Measurements from ENCODE around the gene OSBPL7. TPM values are rescaled to one million over a fixed set of nuclear protein-coding genes. Genes with fewer than 3 reads are reported as not detected.

OSBPL7 gene
- total RNA-seq, 1 experiment from 2014 or later = 20.5 TPM

DNA sequence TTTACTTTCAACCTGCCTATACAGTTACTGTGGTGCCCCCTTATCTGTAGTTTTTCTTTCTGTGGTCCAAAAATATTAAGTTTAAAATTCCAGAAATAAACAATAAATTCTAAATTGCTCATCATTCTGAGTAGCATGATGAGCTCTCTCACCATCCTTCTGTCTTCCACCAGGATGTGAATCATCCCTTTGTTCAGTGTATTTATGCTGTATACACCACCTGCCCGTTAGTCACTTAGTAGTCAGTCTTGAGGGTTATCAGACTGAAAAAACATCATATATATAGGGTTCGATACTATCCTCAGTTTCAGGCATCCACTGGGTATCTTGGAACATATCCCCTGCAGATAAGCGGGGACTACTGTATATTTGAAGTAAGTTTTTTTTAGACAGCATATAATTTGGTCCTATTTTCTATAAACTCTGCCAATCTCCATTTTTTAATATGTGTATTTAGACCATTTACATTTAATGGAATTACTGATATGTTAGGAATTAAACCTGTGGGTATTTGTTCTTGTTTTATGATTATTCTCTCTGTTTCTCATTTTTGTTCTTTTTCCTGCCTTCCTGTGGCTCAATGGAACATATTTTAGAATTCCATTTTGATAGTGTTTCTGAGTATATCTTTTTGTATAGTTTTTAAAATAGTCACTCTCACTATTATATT lies 57.5 kb downstream of the OSBPL7 start:
- TF ChIP-seq EZH2phosphoT487 (IDR thresholded peaks at IDR 0.05; ENCODE audit: borderline replicate concordance) (no peak), CEBPB (IDR thresholded peaks at IDR 0.05; ENCODE audit: low read depth) (no peak), POLR2A (IDR thresholded peaks at IDR 0.05; ENCODE audit: borderline replicate concordance, extremely low read depth, insufficient read depth, insufficient read length) (no peak), SRF (IDR thresholded peaks at IDR 0.05; ENCODE audit: low read depth) (no peak), SP1 (IDR thresholded peaks at IDR 0.05; ENCODE audit: low read depth) (no peak), YY1 (IDR thresholded peaks at IDR 0.05; ENCODE audit: extremely low read depth, insufficient replicate concordance, low read depth, low read length) (no peak), EGR1 (IDR thresholded peaks at IDR 0.05; ENCODE audit: low read depth) (no peak), CBX3 (IDR thresholded peaks at IDR 0.05; ENCODE audit: low read depth) (no peak)
- TF ChIP-seq, protein P1, sequence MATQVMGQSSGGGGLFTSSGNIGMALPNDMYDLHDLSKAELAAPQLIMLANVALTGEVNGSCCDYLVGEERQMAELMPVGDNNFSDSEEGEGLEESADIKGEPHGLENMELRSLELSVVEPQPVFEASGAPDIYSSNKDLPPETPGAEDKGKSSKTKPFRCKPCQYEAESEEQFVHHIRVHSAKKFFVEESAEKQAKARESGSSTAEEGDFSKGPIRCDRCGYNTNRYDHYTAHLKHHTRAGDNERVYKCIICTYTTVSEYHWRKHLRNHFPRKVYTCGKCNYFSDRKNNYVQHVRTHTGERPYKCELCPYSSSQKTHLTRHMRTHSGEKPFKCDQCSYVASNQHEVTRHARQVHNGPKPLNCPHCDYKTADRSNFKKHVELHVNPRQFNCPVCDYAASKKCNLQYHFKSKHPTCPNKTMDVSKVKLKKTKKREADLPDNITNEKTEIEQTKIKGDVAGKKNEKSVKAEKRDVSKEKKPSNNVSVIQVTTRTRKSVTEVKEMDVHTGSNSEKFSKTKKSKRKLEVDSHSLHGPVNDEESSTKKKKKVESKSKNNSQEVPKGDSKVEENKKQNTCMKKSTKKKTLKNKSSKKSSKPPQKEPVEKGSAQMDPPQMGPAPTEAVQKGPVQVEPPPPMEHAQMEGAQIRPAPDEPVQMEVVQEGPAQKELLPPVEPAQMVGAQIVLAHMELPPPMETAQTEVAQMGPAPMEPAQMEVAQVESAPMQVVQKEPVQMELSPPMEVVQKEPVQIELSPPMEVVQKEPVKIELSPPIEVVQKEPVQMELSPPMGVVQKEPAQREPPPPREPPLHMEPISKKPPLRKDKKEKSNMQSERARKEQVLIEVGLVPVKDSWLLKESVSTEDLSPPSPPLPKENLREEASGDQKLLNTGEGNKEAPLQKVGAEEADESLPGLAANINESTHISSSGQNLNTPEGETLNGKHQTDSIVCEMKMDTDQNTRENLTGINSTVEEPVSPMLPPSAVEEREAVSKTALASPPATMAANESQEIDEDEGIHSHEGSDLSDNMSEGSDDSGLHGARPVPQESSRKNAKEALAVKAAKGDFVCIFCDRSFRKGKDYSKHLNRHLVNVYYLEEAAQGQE (IDR thresholded peaks at IDR 0.05; ENCODE audit: low read depth) = no peak
- Histone ChIP-seq H3K9me2 (ENCODE audit: insufficient read depth) (no peaks in the 10 kb centered on the region), H3K36me3 (ENCODE audit: control insufficient read depth in 1 of 2, insufficient read depth in 2 of 2, low read length in 2 of 2) (no peaks in the 10 kb centered on the region), H2AFZ (ENCODE audit: low read depth, low read length, poor library complexity, severe bottlenecking) (no peak overlapping the region), H4K20me1 (ENCODE audit: insufficient read depth) (no peaks in the 10 kb centered on the region), H3K4me1 (ENCODE audit: control insufficient read depth in 1 of 2, insufficient read depth in 2 of 2, low read length in 2 of 2) (no peaks in the 10 kb centered on the region), H3K9ac (ENCODE audit: low read length) (no peak overlapping the region), H3K4me3 (replicated peaks in 1 of 2; ENCODE audit: low read depth in 1 of 2, low read length in 2 of 2) (no peak overlapping the region), H3K27me3 (ENCODE audit: insufficient read depth, low read length) (no peaks in the 10 kb centered on the region), H3K27ac (ENCODE audit: low read depth, low read length) (no peak overlapping the region), H3K4me2 (ENCODE audit: low read length) (no peak overlapping the region), H3K9me3 (ENCODE audit: control insufficient read depth in 1 of 2, insufficient read depth in 1 of 2, low read depth in 1 of 2, low read length in 2 of 2) (peaks cover 12 to 13% of the 10 kb centered on the region in 2 experiments; a peak in 3 of 4 replicates), H3K79me2 (ENCODE audit: insufficient read depth, low read length) (no peaks in the 10 kb centered on the region)
- intact Hi-C loops (cut with micrococcal nuclease) = no loop called here
- CTCF ChIA-PET = no interaction called here
- RAD21 ChIA-PET (ENCODE audit: low non-redundant PET in 1 of 2, low total read pairs in 2 of 2, uncharacterized antibody in 2 of 2, unreplicated experiment in 2 of 2) = no interaction called here
- DNase-seq (ENCODE audit: low read depth, low spot score) (no peak), ATAC-seq (no peak)
- no TSS peak for BruUV-seq (replicated peaks)
- POLR2A ChIA-PET = no interaction called here

All from HCT116 (cell line).